Gastrocnemius medialis (tissue), 4 donors: ENCODE measurements around the gene AUTS2.

Experiments used
- POLR2A ChIP-seq, 2 donors: fragments of 450-650 bp; IDR thresholded peaks; one replicate each; pipeline ENCODE4 v1.6.1; 2017; ENCODE audit warnings: antibody characterized with exemption in 2 of 2, mild to moderate bottlenecking in 2 of 2, moderate library complexity in 2 of 2
- TF ChIP-seq, protein P1 (sequence below), 5 experiments: fragments of 450-650 bp in 3 of 5; fragments of 200-600 bp in 2 of 5; sonication (generic) in 2 of 5; IDR thresholded peaks in 4 of 5; conservative IDR thresholded peaks in 1 of 5; 1 replicate in 4 of 5; 2 replicates in 1 of 5; pipeline ENCODE4 v1.5.1; 2016 to 2019; ENCODE audit warnings: antibody characterized with exemption in 5 of 5, mild to moderate bottlenecking in 3 of 5, moderate library complexity in 3 of 5

DNA sequence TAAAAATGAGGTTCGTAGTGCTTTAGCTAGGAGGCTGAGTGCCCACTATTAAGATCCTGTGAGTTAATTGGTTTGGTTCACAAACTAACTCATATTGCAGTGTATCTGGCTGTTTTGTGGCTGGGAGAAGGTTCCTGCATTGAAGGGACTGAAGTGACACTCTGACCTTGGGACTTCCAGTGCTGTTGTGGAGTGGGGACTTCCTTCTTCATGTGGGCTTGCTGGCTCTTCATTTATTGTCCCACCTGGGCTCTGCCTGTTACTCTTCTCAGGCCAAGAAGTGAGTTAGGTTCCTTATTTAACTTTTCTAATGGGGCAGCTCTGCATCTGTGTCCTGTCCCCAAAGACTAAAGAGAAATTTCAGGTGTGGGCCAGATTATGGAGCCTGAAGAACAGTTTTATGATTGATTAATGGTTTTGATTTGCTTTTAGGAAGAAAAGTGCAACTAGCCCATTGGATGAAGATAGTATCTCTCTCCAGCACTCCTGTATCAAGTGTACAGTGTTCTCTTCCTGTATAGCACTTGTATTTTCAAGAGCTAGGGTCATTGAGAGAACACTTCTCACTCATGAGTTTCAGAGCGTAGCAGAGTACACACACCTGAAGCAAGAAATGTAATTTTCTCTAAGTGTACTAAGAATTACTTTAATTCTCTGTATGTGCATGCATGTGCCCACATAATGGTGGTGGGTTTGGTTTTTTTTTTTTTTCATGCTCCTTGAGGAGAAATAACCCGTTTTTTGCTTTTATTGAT is 54.8 kb downstream of the AUTS2 start:
- TF ChIP-seq, protein P1, sequence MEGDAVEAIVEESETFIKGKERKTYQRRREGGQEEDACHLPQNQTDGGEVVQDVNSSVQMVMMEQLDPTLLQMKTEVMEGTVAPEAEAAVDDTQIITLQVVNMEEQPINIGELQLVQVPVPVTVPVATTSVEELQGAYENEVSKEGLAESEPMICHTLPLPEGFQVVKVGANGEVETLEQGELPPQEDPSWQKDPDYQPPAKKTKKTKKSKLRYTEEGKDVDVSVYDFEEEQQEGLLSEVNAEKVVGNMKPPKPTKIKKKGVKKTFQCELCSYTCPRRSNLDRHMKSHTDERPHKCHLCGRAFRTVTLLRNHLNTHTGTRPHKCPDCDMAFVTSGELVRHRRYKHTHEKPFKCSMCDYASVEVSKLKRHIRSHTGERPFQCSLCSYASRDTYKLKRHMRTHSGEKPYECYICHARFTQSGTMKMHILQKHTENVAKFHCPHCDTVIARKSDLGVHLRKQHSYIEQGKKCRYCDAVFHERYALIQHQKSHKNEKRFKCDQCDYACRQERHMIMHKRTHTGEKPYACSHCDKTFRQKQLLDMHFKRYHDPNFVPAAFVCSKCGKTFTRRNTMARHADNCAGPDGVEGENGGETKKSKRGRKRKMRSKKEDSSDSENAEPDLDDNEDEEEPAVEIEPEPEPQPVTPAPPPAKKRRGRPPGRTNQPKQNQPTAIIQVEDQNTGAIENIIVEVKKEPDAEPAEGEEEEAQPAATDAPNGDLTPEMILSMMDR (IDR thresholded peaks at IDR 0.05 in 4 of 5, conservative IDR thresholded peaks at IDR 0.05 in 1 of 5), result no peak
- TF ChIP-seq POLR2A (IDR thresholded peaks at IDR 0.05), result no peak
